ENCODE data around the gene HLA-F.

Gene HLA-F

DNA sequence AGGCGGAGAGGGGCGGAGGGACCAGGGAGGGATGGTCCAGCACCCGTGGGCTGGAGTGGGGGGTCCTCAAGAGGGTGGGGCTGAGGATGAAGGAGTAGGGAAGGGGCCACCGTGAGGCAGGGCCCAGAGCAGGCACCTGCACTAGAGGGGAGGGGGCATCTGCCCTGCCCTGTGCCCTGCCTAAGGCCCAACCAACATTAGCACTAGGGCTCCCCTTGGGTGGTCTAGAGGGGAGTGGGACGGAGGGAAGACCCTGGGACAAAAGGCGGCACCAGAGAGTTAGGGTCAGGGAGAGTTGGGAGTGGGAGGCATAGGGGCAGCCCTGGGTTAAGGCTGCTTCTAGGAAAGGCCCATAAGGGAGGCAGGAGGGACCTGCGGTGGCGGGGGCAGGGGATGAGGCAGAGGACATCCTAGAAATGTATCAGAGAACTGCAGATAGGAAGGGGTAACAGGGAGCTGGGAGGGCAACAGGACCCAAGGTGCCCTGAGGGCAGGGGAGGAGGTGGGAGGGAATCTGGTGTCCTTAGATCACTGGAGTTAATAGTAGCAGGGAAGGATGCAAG is 24.5 kb downstream of the HLA-F start:
- TF ChIP-seq CTCF (conservative IDR thresholded peaks at IDR 0.05; ENCODE audit: control insufficient read depth, insufficient read depth, low read depth, low read length), result no peak
- peak overlapping the region; percentile 62 for H3K4me3 ChIP-seq (ENCODE audit: control insufficient read depth, low read depth, low read length)
- DNase-seq (ENCODE audit: low read depth), result no peak

DNA sequence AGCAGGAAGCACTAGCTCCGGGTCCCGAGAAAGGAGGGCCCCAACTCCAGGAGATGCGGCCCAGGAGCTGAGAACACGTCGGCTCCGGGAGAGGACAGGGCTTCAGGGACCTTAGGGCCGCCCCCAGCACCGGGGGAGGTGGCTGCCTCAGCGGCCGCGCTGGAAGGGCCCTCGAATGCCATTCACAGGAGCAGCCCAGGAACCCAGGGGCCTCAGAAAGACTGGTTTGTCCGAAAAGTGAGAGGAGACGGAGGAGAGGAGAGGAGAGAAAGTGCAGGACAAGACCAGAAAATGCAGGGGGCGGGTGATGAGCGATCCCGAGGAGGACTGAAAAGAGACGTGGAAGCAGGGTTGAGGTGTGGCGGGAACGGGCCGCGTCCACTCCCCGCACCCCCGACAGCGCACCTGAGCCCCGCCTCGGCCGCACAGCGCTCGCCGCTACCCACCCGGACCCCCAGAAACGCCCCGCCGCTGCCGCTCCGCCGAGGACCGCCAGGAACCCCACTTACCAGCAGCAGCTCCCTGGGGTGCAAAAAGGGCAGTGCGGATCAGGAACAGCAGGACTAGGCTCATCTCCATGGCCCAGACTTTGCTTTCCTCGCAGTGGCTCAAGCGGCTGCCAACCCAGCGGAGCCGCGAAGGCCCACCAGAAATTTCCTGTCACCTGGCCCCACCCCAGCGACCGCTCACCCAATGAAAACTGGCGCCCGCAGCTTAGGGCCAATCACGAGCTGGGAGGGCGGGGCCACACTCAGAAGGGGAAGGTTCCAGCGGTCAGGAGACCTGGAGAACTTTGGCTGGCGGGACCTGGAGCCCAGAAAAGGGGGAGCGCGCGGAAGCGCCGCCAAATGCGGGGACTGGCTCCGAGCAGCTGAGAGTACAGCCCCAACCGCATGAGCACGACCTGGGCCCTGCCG is 25.4 kb downstream of the HLA-F start:
- no peak for TF ChIP-seq CTCF (conservative IDR thresholded peaks at IDR 0.05; ENCODE audit: control insufficient read depth, insufficient read depth, low read depth, low read length)
- peak overlapping the region; percentile 62 for H3K4me3 ChIP-seq (ENCODE audit: control insufficient read depth, low read depth, low read length)
- DNase-seq (ENCODE audit: low read depth), result peak; percentile 76

GRCh38 chr6:29749308-29749662 is 26.1 kb downstream of the HLA-F start:
- peak overlapping the region; percentile 62 for H3K4me3 ChIP-seq (ENCODE audit: control insufficient read depth, low read depth, low read length)
- TF ChIP-seq CTCF (conservative IDR thresholded peaks at IDR 0.05; ENCODE audit: control insufficient read depth, insufficient read depth, low read depth, low read length), result no peak
- DNase-seq (ENCODE audit: low read depth), result no peak

- no peak overlapping the region for H3K4me3 ChIP-seq (ENCODE audit: control insufficient read depth, low read depth, low read length)
Observed at GRCh38 chr6:29749668-29750067, 26.4 kb downstream of the HLA-F start.

DNA sequence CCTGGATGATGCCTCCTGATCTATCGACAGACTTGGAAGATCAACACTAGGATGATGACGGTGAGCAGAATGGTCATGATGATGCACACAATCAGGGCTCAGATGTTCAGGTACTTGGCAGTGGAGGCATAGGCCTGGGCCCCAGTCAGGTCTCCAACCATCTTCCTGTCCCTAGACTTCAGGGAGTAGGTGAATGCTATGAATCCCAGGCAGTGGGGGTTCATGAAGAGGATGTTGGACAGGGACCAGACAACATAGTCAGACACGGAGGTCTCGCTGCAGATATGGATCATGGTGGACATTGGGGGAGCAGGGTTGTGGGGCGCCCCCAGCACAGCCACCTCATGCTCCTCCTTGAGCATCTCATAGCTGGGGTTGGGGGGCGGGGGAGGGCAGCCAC is 27.5 kb downstream of the HLA-F start:
- no peak for TF ChIP-seq CTCF (conservative IDR thresholded peaks at IDR 0.05; ENCODE audit: control insufficient read depth, insufficient read depth, low read depth, low read length)
- no peak for DNase-seq (ENCODE audit: low read depth)
- H3K4me3 ChIP-seq (ENCODE audit: control insufficient read depth, low read depth, low read length), result no peak overlapping the region

More at GRCh38 chr6:29749668-29750067, 26.4 kb downstream of the HLA-F start:
- no peak for DNase-seq (ENCODE audit: low read depth)
- no peak for TF ChIP-seq CTCF (conservative IDR thresholded peaks at IDR 0.05; ENCODE audit: control insufficient read depth, insufficient read depth, low read depth, low read length)

- DNase-seq (ENCODE audit: low read depth), result no peak
- peak overlapping the region; percentile 81 for H3K4me3 ChIP-seq (ENCODE audit: control insufficient read depth, low read depth, low read length)
- TF ChIP-seq CTCF (conservative IDR thresholded peaks at IDR 0.05; ENCODE audit: control insufficient read depth, insufficient read depth, low read depth, low read length), result no peak
Observed at GRCh38 chr6:29751480-29751879, 28.2 kb downstream of the HLA-F start.
